IMR-90 (cell line): ENCODE results near the gene RNF123. TPM values are rescaled to one million over a fixed set of nuclear protein-coding genes. Genes with fewer than 3 reads are reported as not detected.

Experiments used
- ATAC-seq: fragments of 200-7000 bp; cut with Tn5 transposase; 2 replicates; pipeline ENCODE4 v1.9.1; 2020; ENCODE audit warnings: low read depth, mild to moderate bottlenecking, moderate library complexity
- BruUV-seq: library from RNA; stranded (reverse); fragments of 400-500 nt; replicated peaks from 2 replicates; lab custom pipeline; 2021; lab: Mats Ljungman, UMichigan
- CTCF ChIA-PET: fragments of 300-600 bp; formaldehyde crosslinking; extraction: SDS; loops from one replicate; lab custom pipeline; 2021; ENCODE audit warnings: antibody characterized with exemption; lab: Yijun Ruan, JAX
- POLR2A ChIA-PET: fragments of 300-600 bp; sonication (Branson Sonifier 250); formaldehyde crosslinking; loops from one replicate; lab custom pipeline; 2022; ENCODE audit warnings: antibody characterized with exemption; ENCODE audit not compliant: unreplicated experiment; lab: Charles Lee
- DNase-seq: peaks from one replicate; pipeline ENCODE4 v3.0.0; 2013
- H2AFZ ChIP-seq: replicated peaks from 2 replicates; pipeline ENCODE3; 2013; ENCODE audit warnings: low read length, mild to moderate bottlenecking; ENCODE audit not compliant: poor library complexity
- H2AK5ac ChIP-seq: 2 replicates; pipeline ENCODE4 v1.6.1; 2013; ENCODE audit warnings: low read depth, low read length, inconsistent platforms
- H2AK9ac ChIP-seq: replicated peaks from 2 replicates; pipeline ENCODE3; 2013; ENCODE audit warnings: mild to moderate bottlenecking, low read depth, low read length, moderate library complexity; ENCODE audit not compliant: poor library complexity
- H2BK120ac ChIP-seq: 2 replicates; pipeline ENCODE4 v1.6.1; 2013; ENCODE audit warnings: low read depth, low read length, inconsistent platforms
- H2BK15ac ChIP-seq: 3 replicates; pipeline ENCODE4 v1.6.1; 2013; ENCODE audit warnings: low read depth, low read length, inconsistent platforms
- H2BK20ac ChIP-seq: 2 replicates; pipeline ENCODE4 v1.6.1; 2013; ENCODE audit warnings: low read depth, mild to moderate bottlenecking, inconsistent platforms, low read length, moderate library complexity
- H2BK5ac ChIP-seq: 2 replicates; pipeline ENCODE4 v1.6.1; 2013; ENCODE audit warnings: mild to moderate bottlenecking, low read depth, low read length, inconsistent platforms; ENCODE audit not compliant: poor library complexity, severe bottlenecking
- H3K14ac ChIP-seq: replicated peaks from 2 replicates; pipeline ENCODE4 v1.6.1; 2013; ENCODE audit warnings: low read depth, low read length, inconsistent platforms
- H3K18ac ChIP-seq: 2 replicates; pipeline ENCODE4 v1.6.1; 2013; ENCODE audit warnings: low read depth, low read length, control low read depth
- H3K23ac ChIP-seq: 2 replicates; pipeline ENCODE4 v1.6.1; 2013; ENCODE audit warnings: low read depth, low read length, inconsistent platforms
- H3K27ac ChIP-seq: 2 replicates; pipeline ENCODE4 v1.5.1; 2013; ENCODE audit warnings: mild to moderate bottlenecking, control low read depth, low read length; ENCODE audit not compliant: insufficient read depth
- H3K27me3 ChIP-seq: 2 replicates; pipeline ENCODE4 v1.6.1; 2013; ENCODE audit warnings: low read length; ENCODE audit not compliant: control insufficient read depth, insufficient read depth
- H3K36me3 ChIP-seq: 2 replicates; pipeline ENCODE4 v1.6.1; 2013; ENCODE audit warnings: low read length, mixed read lengths; ENCODE audit not compliant: control insufficient read depth, insufficient read depth
- H3K4ac ChIP-seq: 2 replicates; pipeline ENCODE4 v1.6.1; 2013; ENCODE audit warnings: low read depth, low read length, inconsistent platforms
- H3K4me1 ChIP-seq: 2 replicates; pipeline ENCODE4 v1.6.1; 2013; ENCODE audit warnings: low read length, mixed read lengths; ENCODE audit not compliant: control insufficient read depth, insufficient read depth
- H3K4me2 ChIP-seq: 2 replicates; pipeline ENCODE4 v1.6.1; 2013; ENCODE audit warnings: low read depth, mild to moderate bottlenecking, control low read depth, low read length, moderate library complexity
- H3K4me3 ChIP-seq: 2 replicates; pipeline ENCODE4 v1.5.1; 2013; ENCODE audit warnings: low read depth, mild to moderate bottlenecking, control low read depth, low read length, moderate library complexity; ENCODE audit not compliant: insufficient read depth
- H3K56ac ChIP-seq: 2 replicates; pipeline ENCODE4 v1.6.1; 2013; ENCODE audit warnings: low read length, inconsistent platforms; ENCODE audit not compliant: insufficient read depth; ENCODE audit errors: extremely low read depth
- H3K79me1 ChIP-seq, 2 experiments: 2 replicates each; pipeline ENCODE4 v1.6.1; 2013; ENCODE audit warnings: low read length in 2 of 2, inconsistent platforms in 1 of 2, low read depth in 1 of 2
- H3K9ac ChIP-seq: 2 replicates; pipeline ENCODE4 v1.6.1; 2013; ENCODE audit warnings: low read depth, low read length, control low read depth
- H3K9me1 ChIP-seq: 2 replicates; pipeline ENCODE4 v1.6.1; 2013; ENCODE audit warnings: low read length, inconsistent platforms; ENCODE audit not compliant: insufficient read depth
- H3K9me3 ChIP-seq: 2 replicates; pipeline ENCODE4 v1.6.1; 2013; ENCODE audit warnings: low read length; ENCODE audit not compliant: control insufficient read depth, insufficient read depth
- H4K20me1 ChIP-seq: 2 replicates; pipeline ENCODE4 v1.6.1; 2013; ENCODE audit warnings: low read length, inconsistent platforms; ENCODE audit not compliant: insufficient read depth
- H4K5ac ChIP-seq: 2 replicates; pipeline ENCODE4 v1.6.1; 2013; ENCODE audit warnings: mild to moderate bottlenecking, low read depth, low read length, control low read depth
- H4K8ac ChIP-seq, 2 experiments: 2 replicates each; pipeline ENCODE4 v1.6.1; 2013; ENCODE audit warnings: low read depth in 2 of 2, low read length in 2 of 2, control low read depth in 1 of 2, inconsistent platforms in 1 of 2
- H4K91ac ChIP-seq: 2 replicates; pipeline ENCODE4 v1.6.1; 2013; ENCODE audit warnings: low read depth, low read length, inconsistent platforms; ENCODE audit not compliant: insufficient read depth
- BHLHE40 ChIP-seq: fragments of 150-350 bp; IDR thresholded peaks from 2 replicates; pipeline ENCODE4 v1.6.1; 2016; ENCODE audit warnings: mild to moderate bottlenecking, low read depth, low read length
- USF2 ChIP-seq: fragments of 150-350 bp; IDR thresholded peaks from 2 replicates; pipeline ENCODE4 v1.6.1; 2017; ENCODE audit warnings: mild to moderate bottlenecking, antibody characterized with exemption, low read length, low read depth
- WGBS, 2 experiments: methylation state at CpG; one replicate each; pipeline versions ENCODE4 v1.1.5 to v1.1.7; 2013; ENCODE audit warnings: missing lambda C conversion rate in 2 of 2; ENCODE audit not compliant: insufficient read length in 1 of 2; ENCODE audit errors: extremely low coverage in 2 of 2; 5-methylcytosine and 5-hydroxymethylcytosine counted together
- dilution Hi-C: fragments of 300-500 bp; cut with HindIII; formaldehyde crosslinking; loops from one replicate; pipeline ENCODE4 v1.14.3; 2018; ENCODE audit warnings: low sequenced_read_pairs; ENCODE audit not compliant: unreplicated experiment
- in situ Hi-C: fragments of 300-500 bp; cut with MboI; formaldehyde crosslinking; loops from 3 replicates; pipeline ENCODE4 v1.14.3; 2019; ENCODE audit warnings: low sequenced_read_pairs, inconsistent platforms, mixed read lengths
- intact Hi-C: fragments of 100-400 bp; cut with micrococcal nuclease; formaldehyde crosslinking; loops from 2 replicates; pipeline ENCODE4 v1.10.0; 2022
- polyA plus RNA-seq, 3 experiments: library from polyadenylated mRNA; depleted of rRNA; stranded (reverse); fragments of >200 nt; gene quantifications; 2 replicates each; pipeline ENCODE4 v1.2.3, GENCODE V29; 2012; ENCODE audit warnings: low replicate concordance in 1 of 3
- total RNA-seq: library from RNA; depleted of rRNA; stranded (reverse); fragments of >200 nt; gene quantifications from 2 replicates; pipeline ENCODE4 v1.2.3, GENCODE V29; 2012

Gene RNF123
- total and polyA plus RNA-seq, 2 of the 4 experiments (the other 2 are of a cell fraction), result 13.4 to 37.7 TPM

- Histone ChIP-seq H2BK5ac (no peak overlapping the region), H2AK5ac (no peak overlapping the region), H3K9ac (no peak overlapping the region), H4K8ac (no peak overlapping the region), H3K4ac (no peak overlapping the region), H2BK120ac (no peak overlapping the region), H2BK15ac (no peak overlapping the region), H3K79me1 (peaks cover 1% of the 10 kb centered on the region in 2 experiments; a peak in 2 of 4 replicates), H2AFZ (no peak overlapping the region), H3K14ac (no peak overlapping the region), H2AK9ac (no peak overlapping the region), H3K4me1 (no peaks in the 10 kb centered on the region), H3K4me2 (no peak overlapping the region), H2BK20ac (no peak overlapping the region), H3K9me3 (no peaks in the 10 kb centered on the region), H4K91ac (no peak overlapping the region), H3K56ac (no peak overlapping the region), H3K4me3 (no peak overlapping the region), H3K27ac (no peak overlapping the region), H3K23ac (no peak overlapping the region), H3K18ac (no peak overlapping the region), H4K5ac (no peak overlapping the region), H3K27me3 (no peaks in the 10 kb centered on the region), H3K9me1 (no peaks in the 10 kb centered on the region), H3K36me3 (peaks cover 44% of the 10 kb centered on the region), H4K20me1 (peaks cover 7% of the 10 kb centered on the region; the same call in 1 of the 2 replicates)
- dilution Hi-C loops, result no loop called here
- in situ Hi-C loops, result loop anchor here (5.0 kb wide), 2 partner anchors 142 to 207 kb away; no protein-coding TSS in a partner anchor
- ChIA-PET POLR2A (no interaction called here), CTCF (no interaction called here)
- intact Hi-C loops, result loop anchor here (10.0 kb wide), 1 partner anchor 395 kb away; no protein-coding TSS in a partner anchor
- TF ChIP-seq USF2, result no peak
- TF ChIP-seq BHLHE40, result no peak
- no peak for ATAC-seq
- no TSS peak for BruUV-seq
- 70% methylated on average over 3 of the region's 8 CpGs; no CpG with 5 or more reads in 1 of the 2 experiments for WGBS, 2 experiments
- DNase-seq, result no peak
These were observed 10.7 kb downstream of the RNF123 start for GRCh38 chr3:49700014-49700413.
